KOPT-K1 (cell line): ENCODE data around the gene GMNC.

Experiments used
- H3K27ac ChIP-seq: fragments of 200-600 bp; sonication (generic); 2 replicates; pipeline ENCODE4 v1.5.1; 2016; ENCODE audit warnings: antibody characterized with exemption, mild to moderate bottlenecking, low read depth, low read length; ENCODE audit not compliant: poor library complexity, severe bottlenecking
- H3K36me3 ChIP-seq: fragments of 200-600 bp; sonication (generic); 2 replicates; pipeline ENCODE4 v1.5.1; 2017; ENCODE audit warnings: antibody characterized with exemption, mild to moderate bottlenecking, low read length, moderate library complexity; ENCODE audit not compliant: insufficient read depth
- H3K9me3 ChIP-seq: fragments of 200-600 bp; sonication (generic); 2 replicates; pipeline ENCODE4 v1.5.1; 2017; ENCODE audit warnings: antibody characterized with exemption, low read length, mild to moderate bottlenecking; ENCODE audit not compliant: insufficient read depth, poor library complexity, severe bottlenecking

GMNC gene

GRCh38 chr3:190865419-190865818, 2.9 kb upstream of the GMNC start:
- Histone ChIP-seq H3K36me3 (no peaks in the 10 kb centered on the region), H3K27ac (no peak overlapping the region), H3K9me3 (no peaks in the 10 kb centered on the region)

DNA sequence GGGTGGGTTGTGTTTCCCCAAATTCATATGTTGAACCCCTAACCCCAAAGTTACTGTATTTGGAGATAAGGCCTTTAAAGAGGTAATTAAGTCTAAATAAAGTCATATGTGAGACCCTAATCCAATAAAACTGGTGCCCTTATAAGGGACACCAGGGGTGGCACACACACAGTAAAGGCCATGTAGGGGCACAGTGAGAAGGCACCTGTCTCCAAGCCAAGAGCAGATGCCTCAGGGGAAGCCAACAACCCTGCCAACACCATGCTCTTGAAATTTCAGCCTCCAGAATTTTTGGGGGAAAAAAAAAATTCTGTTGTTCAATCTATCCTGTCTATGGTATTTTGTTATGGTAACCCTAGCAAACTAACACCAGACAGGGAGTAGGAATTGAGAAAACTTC, 1.5 kb upstream of the GMNC start:
- Histone ChIP-seq H3K36me3 (no peaks in the 10 kb centered on the region), H3K9me3 (no peaks in the 10 kb centered on the region), H3K27ac (no peak overlapping the region)

DNA sequence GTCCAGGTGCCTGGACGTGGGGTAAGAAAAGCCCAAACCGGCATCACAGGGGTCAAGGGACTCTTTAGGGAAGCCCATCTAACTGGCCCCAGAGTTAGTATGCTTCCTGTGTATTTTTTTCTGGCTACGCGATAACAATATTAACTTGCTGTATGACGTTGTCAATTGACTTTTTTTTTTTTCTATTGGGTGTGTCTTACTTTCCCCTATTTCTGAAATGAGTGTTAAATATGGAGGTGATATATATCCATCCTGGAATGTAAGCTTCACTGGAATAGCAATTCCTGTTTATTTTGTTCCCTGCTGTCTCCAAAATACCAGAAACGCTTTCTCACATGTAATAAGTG, 598 bp upstream of the GMNC start:
- no peaks in the 10 kb centered on the region for H3K9me3 ChIP-seq
- no peaks in the 10 kb centered on the region for H3K36me3 ChIP-seq
- no peak overlapping the region for H3K27ac ChIP-seq

DNA sequence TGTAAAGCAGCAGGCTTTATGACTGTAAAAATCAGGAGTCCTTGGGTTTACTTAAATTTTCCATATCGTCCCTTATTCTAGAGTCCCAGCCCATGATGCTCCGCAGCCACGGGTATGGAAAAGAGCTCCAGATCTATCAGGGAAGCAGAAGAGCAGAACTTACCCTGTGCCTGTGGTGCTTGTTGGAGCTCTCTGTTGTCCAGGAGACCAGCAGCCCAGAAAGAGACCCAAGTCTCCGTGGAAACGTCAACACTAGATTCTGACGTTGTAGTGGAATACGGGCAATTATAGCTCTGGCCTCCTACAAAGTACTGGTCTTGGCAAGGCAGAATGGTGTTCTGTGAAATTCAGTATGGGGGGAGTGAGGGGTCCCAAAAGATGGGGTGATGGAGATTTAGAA, 2.0 kb downstream of the GMNC start:
- Histone ChIP-seq H3K27ac (no peak overlapping the region), H3K36me3 (no peaks in the 10 kb centered on the region), H3K9me3 (no peaks in the 10 kb centered on the region)

DNA sequence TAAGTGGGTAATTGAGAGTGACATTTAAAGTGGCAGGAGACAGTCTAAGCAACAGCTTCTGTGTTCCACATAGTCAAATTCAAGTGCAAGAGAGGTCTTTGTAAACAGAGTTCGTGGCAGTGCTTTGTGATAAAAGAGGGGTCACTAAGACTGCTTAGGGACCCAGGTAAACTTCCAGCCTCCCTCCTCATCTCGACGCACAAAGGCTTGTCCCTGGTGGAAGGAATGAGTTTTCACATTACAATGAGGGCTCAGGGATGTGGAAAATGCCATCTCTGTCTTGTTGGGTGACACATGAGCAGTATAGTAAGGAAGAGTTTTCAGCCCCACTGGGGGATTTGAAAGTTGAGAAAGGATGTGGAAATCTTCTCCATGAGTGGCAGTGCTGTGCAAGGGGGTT, 7.3 kb downstream of the GMNC start:
- Histone ChIP-seq H3K9me3 (no peaks in the 10 kb centered on the region), H3K36me3 (no peaks in the 10 kb centered on the region), H3K27ac (no peak overlapping the region)

DNA sequence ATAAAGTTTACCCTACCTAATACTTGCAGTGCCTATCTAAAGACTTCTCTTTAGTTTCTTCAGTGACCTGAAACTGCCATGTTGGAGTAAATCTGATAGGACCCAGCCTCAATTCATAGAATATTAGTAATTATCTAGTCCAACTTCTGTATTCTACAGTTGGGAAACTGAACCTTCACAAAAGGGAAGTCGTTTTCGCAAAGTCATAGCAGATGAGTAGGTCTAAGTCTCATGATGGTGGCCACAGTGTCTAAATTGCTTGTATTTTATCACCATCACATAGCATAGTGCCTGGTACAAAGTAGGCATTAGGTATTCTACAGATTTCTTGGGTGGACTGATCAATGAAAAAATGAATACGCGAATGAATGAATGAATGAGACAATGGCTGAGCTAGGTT, 8.4 kb downstream of the GMNC start:
- Histone ChIP-seq H3K27ac (no peak overlapping the region), H3K9me3 (no peaks in the 10 kb centered on the region), H3K36me3 (no peaks in the 10 kb centered on the region)

GRCh38 chr3:190853464-190853863, 9.0 kb downstream of the GMNC start:
- H3K36me3 ChIP-seq: no peaks in the 10 kb centered on the region
- no peaks in the 10 kb centered on the region for H3K9me3 ChIP-seq
- no peak overlapping the region for H3K27ac ChIP-seq

GRCh38 chr3:190849607-190850006, 12.9 kb downstream of the GMNC start:
- no peaks in the 10 kb centered on the region for H3K9me3 ChIP-seq
- H3K36me3 ChIP-seq: no peaks in the 10 kb centered on the region
- H3K27ac ChIP-seq: no peak overlapping the region

- H3K9me3 ChIP-seq: no peaks in the 10 kb centered on the region
- no peak overlapping the region for H3K27ac ChIP-seq
- H3K36me3 ChIP-seq: no peaks in the 10 kb centered on the region
Observed at GRCh38 chr3:190848870-190849269, 13.6 kb downstream of the GMNC start.

DNA sequence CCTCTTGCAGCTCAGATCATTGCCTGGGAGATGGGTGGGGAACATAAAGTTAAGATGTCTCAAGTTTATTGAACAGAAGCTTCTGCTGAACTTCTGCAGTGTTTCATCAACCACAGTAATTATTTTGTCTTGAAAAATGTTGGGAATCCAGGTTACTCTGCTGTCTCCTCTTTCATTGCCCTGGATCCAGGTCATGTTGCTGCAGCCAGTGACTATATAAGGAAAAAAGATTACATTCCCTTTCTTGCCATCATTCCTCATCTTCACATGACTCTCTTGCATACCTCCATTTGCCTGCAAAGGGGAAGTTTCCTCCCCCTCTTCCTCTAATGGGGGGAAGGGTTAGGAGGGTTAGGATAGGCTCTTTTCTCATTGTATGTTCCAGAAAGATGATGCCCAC, 15.1 kb downstream of the GMNC start:
- no peaks in the 10 kb centered on the region for H3K36me3 ChIP-seq
- H3K9me3 ChIP-seq: no peaks in the 10 kb centered on the region
- H3K27ac ChIP-seq: no peak overlapping the region

GRCh38 chr3:190840146-190840545, 22.3 kb downstream of the GMNC start:
- Histone ChIP-seq H3K9me3 (no peaks in the 10 kb centered on the region), H3K36me3 (no peaks in the 10 kb centered on the region), H3K27ac (no peak overlapping the region)

GRCh38 chr3:190831225-190831624, 31.3 kb downstream of the GMNC start:
- H3K27ac ChIP-seq: no peak overlapping the region
- H3K36me3 ChIP-seq: no peaks in the 10 kb centered on the region
- no peaks in the 10 kb centered on the region for H3K9me3 ChIP-seq

DNA sequence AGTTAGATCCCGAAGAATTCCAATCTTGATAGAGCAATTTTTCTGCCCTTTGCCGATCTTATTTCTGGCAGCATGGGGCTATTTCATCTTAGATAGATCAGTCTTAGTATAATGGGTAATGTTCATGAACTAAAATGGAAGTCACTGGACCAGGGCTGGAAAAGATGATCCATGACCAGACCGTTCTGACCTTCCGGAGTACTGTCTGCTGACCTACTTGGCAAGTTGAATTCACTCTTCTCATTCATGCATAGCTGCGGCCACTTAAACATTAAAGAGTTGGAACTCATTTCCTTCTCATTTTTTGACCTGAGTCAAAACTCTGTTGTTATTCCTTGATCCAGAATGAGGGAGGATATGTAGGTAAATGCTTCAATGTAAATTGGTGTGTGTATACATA, 32.5 kb downstream of the GMNC start:
- H3K9me3 ChIP-seq: no peaks in the 10 kb centered on the region
- no peak overlapping the region for H3K27ac ChIP-seq
- no peaks in the 10 kb centered on the region for H3K36me3 ChIP-seq

DNA sequence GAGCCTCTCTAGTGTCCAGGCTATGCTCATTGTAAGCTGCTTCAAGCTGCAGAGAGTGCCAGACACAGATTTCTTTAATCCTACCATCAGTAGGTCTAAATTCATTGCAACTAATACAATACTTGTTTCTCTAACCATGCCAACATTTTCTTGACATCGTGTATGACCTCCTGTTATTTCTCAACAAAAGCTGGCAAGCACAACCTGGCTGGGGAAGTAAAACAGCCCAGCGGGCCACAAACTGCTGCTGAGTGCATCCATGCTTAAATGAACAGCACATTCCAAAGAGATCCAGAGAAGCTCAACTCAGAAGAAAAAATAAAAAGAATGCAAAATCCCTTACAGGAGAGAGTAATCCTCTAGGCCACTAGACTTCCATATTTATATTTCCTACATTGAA, 36.5 kb downstream of the GMNC start:
- no peak overlapping the region for H3K27ac ChIP-seq
- no peaks in the 10 kb centered on the region for H3K9me3 ChIP-seq
- H3K36me3 ChIP-seq: no peaks in the 10 kb centered on the region

- no peaks in the 10 kb centered on the region for H3K36me3 ChIP-seq
- H3K9me3 ChIP-seq: no peaks in the 10 kb centered on the region
- no peak overlapping the region for H3K27ac ChIP-seq
Observed at GRCh38 chr3:190825386-190826016, 37.0 kb downstream of the GMNC start.

GRCh38 chr3:190811775-190812480, 50.6 kb downstream of the GMNC start:
- H3K27ac ChIP-seq: no peak overlapping the region
- H3K9me3 ChIP-seq: no peaks in the 10 kb centered on the region

More at GRCh38 chr3:190811775-190812480, 50.6 kb downstream of the GMNC start:
- no peaks in the 10 kb centered on the region for H3K36me3 ChIP-seq
